GM12872 (cell line): ENCODE measurements around the gene PXN.

Source experiments
- CTCF ChIP-seq: IDR thresholded peaks from 3 replicates; pipeline ENCODE4 v1.5.1; 2011; ENCODE audit warnings: low read depth, mild to moderate bottlenecking, low read length, moderate library complexity; ENCODE audit not compliant: insufficient read depth

The PXN gene

GRCh38 chr12:120235369-120236323 is 29.9 kb downstream of the PXN start:
- TF ChIP-seq CTCF, result peak; percentile 47

GRCh38 chr12:120234643-120235368 is 30.7 kb downstream of the PXN start:
- TF ChIP-seq CTCF, result peak; percentile 28; the same call in 1 of the 3 replicates

- TF ChIP-seq CTCF, result no peak
Observed at GRCh38 chr12:120231316-120232011, 34.1 kb downstream of the PXN start.

- no peak for TF ChIP-seq CTCF
Observed at GRCh38 chr12:120230974-120231315, 34.6 kb downstream of the PXN start.

GRCh38 chr12:120230326-120230973 is 35.1 kb downstream of the PXN start:
- no peak for TF ChIP-seq CTCF

GRCh38 chr12:120229487-120230325 is 35.8 kb downstream of the PXN start:
- TF ChIP-seq CTCF, result no peak
